ENCODE data around the gene CMPK1.

Gene CMPK1

GRCh38 chr1:47403321-47403910 is 69.8 kb downstream of the CMPK1 start:
- Histone ChIP-seq H3K36me3 (ENCODE audit: control insufficient read depth in 2 of 2, insufficient read depth in 2 of 2, low read length in 2 of 2) (no peaks in the 10 kb centered on the region), H3K4me3 (ENCODE audit: low read length in 2 of 2) (no peak overlapping the region), H3K4me1 (ENCODE audit: control insufficient read depth in 2 of 2, insufficient read depth in 2 of 2, low read length in 2 of 2) (no peaks in the 10 kb centered on the region), H3K27ac (ENCODE audit: low read depth in 2 of 2, low read length in 2 of 2) (no peak overlapping the region), H3K9me3 (ENCODE audit: control insufficient read depth in 2 of 2, low read length in 2 of 2) (no peaks in the 10 kb centered on the region), H3K9ac (ENCODE audit: low read depth in 1 of 2, low read length in 2 of 2) (no peak overlapping the region), H3K27me3 (ENCODE audit: control insufficient read depth in 2 of 2, insufficient read depth in 2 of 2, low read length in 2 of 2) (no peaks in the 10 kb centered on the region)

DNA sequence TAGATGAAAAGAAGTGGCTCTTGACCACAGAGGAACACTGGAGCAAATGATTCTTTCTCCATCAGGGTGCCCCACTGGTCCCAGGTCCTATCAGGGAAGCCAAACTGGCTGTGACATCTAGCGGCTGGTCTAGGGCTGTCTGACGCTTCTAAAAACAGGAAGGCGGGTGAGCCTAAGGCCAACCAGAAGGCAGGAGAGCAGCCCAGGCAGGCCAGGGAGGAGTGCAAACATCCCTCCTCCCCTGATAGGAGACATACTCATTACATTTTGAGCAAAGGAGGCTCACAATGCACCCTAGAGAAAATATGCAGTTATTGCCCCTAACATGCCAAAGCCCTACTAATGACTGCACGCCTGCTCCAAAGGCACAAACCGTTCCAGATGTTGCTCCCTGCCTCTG is 72.1 kb downstream of the CMPK1 start:
- H3K9ac ChIP-seq (ENCODE audit: low read depth in 1 of 2, low read length in 2 of 2), result no peak overlapping the region
- no peak overlapping the region for H3K4me3 ChIP-seq (ENCODE audit: low read length in 2 of 2)
- H3K4me1 ChIP-seq (ENCODE audit: control insufficient read depth in 2 of 2, insufficient read depth in 2 of 2, low read length in 2 of 2), result no peaks in the 10 kb centered on the region
- H3K27ac ChIP-seq (ENCODE audit: low read depth in 2 of 2, low read length in 2 of 2), result no peak overlapping the region
- no peaks in the 10 kb centered on the region for H3K36me3 ChIP-seq (ENCODE audit: control insufficient read depth in 2 of 2, insufficient read depth in 2 of 2, low read length in 2 of 2)
- no peaks in the 10 kb centered on the region for H3K27me3 ChIP-seq (ENCODE audit: control insufficient read depth in 2 of 2, insufficient read depth in 2 of 2, low read length in 2 of 2)
- no peaks in the 10 kb centered on the region for H3K9me3 ChIP-seq (ENCODE audit: control insufficient read depth in 2 of 2, low read length in 2 of 2)

DNA sequence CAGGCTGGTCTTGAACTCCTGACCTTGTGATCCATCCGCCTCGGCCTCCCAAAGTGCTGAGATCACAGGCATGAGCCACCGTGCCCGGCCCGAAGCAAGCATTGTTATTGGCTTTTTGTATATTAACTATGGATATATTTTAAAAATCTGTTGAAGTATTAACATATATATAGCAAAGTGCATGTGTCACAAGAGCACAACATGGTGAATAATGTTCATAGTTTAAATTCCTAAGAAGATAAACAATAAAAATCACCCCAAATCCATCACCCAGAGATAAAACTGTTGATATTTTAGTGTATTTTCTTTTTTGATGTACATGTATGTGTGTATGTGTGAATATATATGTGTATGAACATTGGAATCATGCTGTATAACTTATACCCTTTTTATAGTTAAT is 73.4 kb downstream of the CMPK1 start:
- no peaks in the 10 kb centered on the region for H3K27me3 ChIP-seq (ENCODE audit: control insufficient read depth in 2 of 2, insufficient read depth in 2 of 2, low read length in 2 of 2)
- H3K9me3 ChIP-seq (ENCODE audit: control insufficient read depth in 2 of 2, low read length in 2 of 2), result no peaks in the 10 kb centered on the region
- no peak overlapping the region for H3K9ac ChIP-seq (ENCODE audit: low read depth in 1 of 2, low read length in 2 of 2)
- H3K4me1 ChIP-seq (ENCODE audit: control insufficient read depth in 2 of 2, insufficient read depth in 2 of 2, low read length in 2 of 2), result no peaks in the 10 kb centered on the region
- no peaks in the 10 kb centered on the region for H3K36me3 ChIP-seq (ENCODE audit: control insufficient read depth in 2 of 2, insufficient read depth in 2 of 2, low read length in 2 of 2)
- H3K4me3 ChIP-seq (ENCODE audit: low read length in 2 of 2), result no peak overlapping the region
- no peak overlapping the region for H3K27ac ChIP-seq (ENCODE audit: low read depth in 2 of 2, low read length in 2 of 2)

GRCh38 chr1:47407481-47407880 is 73.9 kb downstream of the CMPK1 start:
- H3K4me1 ChIP-seq (ENCODE audit: control insufficient read depth in 2 of 2, insufficient read depth in 2 of 2, low read length in 2 of 2), result no peaks in the 10 kb centered on the region
- H3K4me3 ChIP-seq (ENCODE audit: low read length in 2 of 2), result no peak overlapping the region
- no peaks in the 10 kb centered on the region for H3K27me3 ChIP-seq (ENCODE audit: control insufficient read depth in 2 of 2, insufficient read depth in 2 of 2, low read length in 2 of 2)
- H3K27ac ChIP-seq (ENCODE audit: low read depth in 2 of 2, low read length in 2 of 2), result no peak overlapping the region
- no peaks in the 10 kb centered on the region for H3K36me3 ChIP-seq (ENCODE audit: control insufficient read depth in 2 of 2, insufficient read depth in 2 of 2, low read length in 2 of 2)
- no peak overlapping the region for H3K9ac ChIP-seq (ENCODE audit: low read depth in 1 of 2, low read length in 2 of 2)
- H3K9me3 ChIP-seq (ENCODE audit: control insufficient read depth in 2 of 2, low read length in 2 of 2), result no peaks in the 10 kb centered on the region

DNA sequence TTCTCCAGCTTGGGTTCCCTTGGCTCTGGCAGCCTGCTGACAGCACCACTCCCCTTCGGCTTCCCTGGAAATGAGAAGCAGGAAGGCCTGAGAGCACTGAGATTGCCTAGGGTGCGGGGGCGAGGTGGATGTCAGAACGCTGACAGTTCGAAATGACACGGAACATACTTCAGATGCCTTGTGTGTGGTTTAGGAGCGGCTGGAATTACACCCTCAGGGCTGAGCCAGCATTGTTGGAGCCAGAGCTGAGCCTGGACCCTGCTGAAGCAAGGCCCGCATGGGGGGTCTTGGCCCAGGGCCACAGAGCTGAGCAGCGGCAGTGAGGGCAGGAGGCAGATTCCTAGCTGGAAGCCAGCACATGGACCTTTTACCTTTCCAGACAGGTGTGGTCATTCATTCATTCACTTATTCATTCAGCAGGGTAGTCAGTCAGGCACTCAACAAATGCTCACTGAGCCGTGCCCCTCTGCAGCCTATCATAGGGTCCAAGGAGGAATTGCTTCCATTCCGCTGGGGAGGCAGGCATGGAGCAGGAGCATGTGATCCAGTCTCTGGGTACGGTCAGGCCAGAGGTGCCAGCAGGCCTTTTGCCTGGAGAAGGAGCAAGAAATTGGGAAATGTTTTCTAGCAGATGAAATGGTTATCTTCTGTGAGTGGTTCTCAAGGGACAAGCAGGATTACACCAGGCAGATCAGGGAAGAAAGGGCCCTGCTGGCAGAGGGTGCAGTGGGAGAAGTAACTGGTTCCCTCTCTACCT is 75.9 kb downstream of the CMPK1 start:
- Histone ChIP-seq H3K9ac (ENCODE audit: low read depth in 1 of 2, low read length in 2 of 2) (no peak overlapping the region), H3K27ac (ENCODE audit: low read depth in 2 of 2, low read length in 2 of 2) (no peak overlapping the region), H3K27me3 (ENCODE audit: control insufficient read depth in 2 of 2, insufficient read depth in 2 of 2, low read length in 2 of 2) (no peaks in the 10 kb centered on the region), H3K9me3 (ENCODE audit: control insufficient read depth in 2 of 2, low read length in 2 of 2) (no peaks in the 10 kb centered on the region), H3K4me1 (ENCODE audit: control insufficient read depth in 2 of 2, insufficient read depth in 2 of 2, low read length in 2 of 2) (no peaks in the 10 kb centered on the region), H3K36me3 (ENCODE audit: control insufficient read depth in 2 of 2, insufficient read depth in 2 of 2, low read length in 2 of 2) (no peaks in the 10 kb centered on the region), H3K4me3 (ENCODE audit: low read length in 2 of 2) (no peak overlapping the region)

DNA sequence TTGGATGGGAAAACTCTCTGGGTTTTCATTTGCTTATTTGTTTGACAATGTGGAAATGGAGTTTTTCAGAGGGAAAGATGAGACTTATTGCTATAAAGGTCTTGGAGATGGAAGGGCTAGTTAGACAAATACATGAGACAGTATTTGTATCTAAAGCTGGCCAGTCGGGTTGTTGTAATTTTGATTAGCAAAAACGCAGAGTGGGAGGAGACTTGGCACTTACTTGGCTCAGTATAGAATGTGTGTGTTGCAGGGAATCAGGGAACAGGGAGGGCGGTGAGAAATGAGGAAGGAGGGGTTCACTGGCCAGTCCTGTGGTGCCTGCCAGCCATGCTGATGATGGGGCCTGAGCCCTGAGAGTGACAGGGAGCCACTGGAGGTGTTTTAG is 76.5 kb downstream of the CMPK1 start:
- Histone ChIP-seq H3K36me3 (ENCODE audit: control insufficient read depth in 2 of 2, insufficient read depth in 2 of 2, low read length in 2 of 2) (no peaks in the 10 kb centered on the region), H3K9ac (ENCODE audit: low read depth in 1 of 2, low read length in 2 of 2) (no peak overlapping the region), H3K4me3 (ENCODE audit: low read length in 2 of 2) (no peak overlapping the region), H3K4me1 (ENCODE audit: control insufficient read depth in 2 of 2, insufficient read depth in 2 of 2, low read length in 2 of 2) (no peaks in the 10 kb centered on the region), H3K27me3 (ENCODE audit: control insufficient read depth in 2 of 2, insufficient read depth in 2 of 2, low read length in 2 of 2) (no peaks in the 10 kb centered on the region), H3K9me3 (ENCODE audit: control insufficient read depth in 2 of 2, low read length in 2 of 2) (no peaks in the 10 kb centered on the region), H3K27ac (ENCODE audit: low read depth in 2 of 2, low read length in 2 of 2) (no peak overlapping the region)

DNA sequence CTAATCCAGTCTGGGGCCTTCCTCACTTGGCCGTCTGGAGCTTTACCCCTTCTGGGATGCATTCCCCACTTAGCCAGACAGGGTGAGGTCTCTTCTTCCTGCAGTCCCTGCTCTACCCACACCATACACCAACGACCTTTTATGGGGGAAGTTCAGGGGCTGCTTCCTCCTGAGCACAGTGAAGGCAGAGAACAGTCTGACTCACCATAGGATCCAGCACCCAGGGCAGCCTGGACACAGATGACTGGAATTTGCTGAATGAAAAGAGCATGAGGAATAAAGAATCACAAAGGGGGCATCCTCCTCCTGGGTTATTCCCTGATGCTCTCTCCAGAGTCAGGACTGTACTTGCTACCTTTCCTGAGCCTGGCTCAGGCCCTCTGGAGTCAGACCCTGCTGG is 77.8 kb downstream of the CMPK1 start:
- Histone ChIP-seq H3K36me3 (ENCODE audit: control insufficient read depth in 2 of 2, insufficient read depth in 2 of 2, low read length in 2 of 2) (no peaks in the 10 kb centered on the region), H3K9me3 (ENCODE audit: control insufficient read depth in 2 of 2, low read length in 2 of 2) (no peaks in the 10 kb centered on the region), H3K9ac (ENCODE audit: low read depth in 1 of 2, low read length in 2 of 2) (no peak overlapping the region), H3K27ac (ENCODE audit: low read depth in 2 of 2, low read length in 2 of 2) (no peak overlapping the region), H3K27me3 (ENCODE audit: control insufficient read depth in 2 of 2, insufficient read depth in 2 of 2, low read length in 2 of 2) (no peaks in the 10 kb centered on the region), H3K4me3 (ENCODE audit: low read length in 2 of 2) (no peak overlapping the region), H3K4me1 (ENCODE audit: control insufficient read depth in 2 of 2, insufficient read depth in 2 of 2, low read length in 2 of 2) (no peaks in the 10 kb centered on the region)

GRCh38 chr1:47412437-47412836 is 78.8 kb downstream of the CMPK1 start:
- Histone ChIP-seq H3K9ac (ENCODE audit: low read depth in 1 of 2, low read length in 2 of 2) (no peak overlapping the region), H3K36me3 (ENCODE audit: control insufficient read depth in 2 of 2, insufficient read depth in 2 of 2, low read length in 2 of 2) (no peaks in the 10 kb centered on the region), H3K4me1 (ENCODE audit: control insufficient read depth in 2 of 2, insufficient read depth in 2 of 2, low read length in 2 of 2) (no peaks in the 10 kb centered on the region), H3K27me3 (ENCODE audit: control insufficient read depth in 2 of 2, insufficient read depth in 2 of 2, low read length in 2 of 2) (peaks cover 0 to 3% of the 10 kb centered on the region in 2 donors), H3K4me3 (ENCODE audit: low read length in 2 of 2) (no peak overlapping the region), H3K9me3 (ENCODE audit: control insufficient read depth in 2 of 2, low read length in 2 of 2) (no peaks in the 10 kb centered on the region), H3K27ac (ENCODE audit: low read depth in 2 of 2, low read length in 2 of 2) (no peak overlapping the region)

DNA sequence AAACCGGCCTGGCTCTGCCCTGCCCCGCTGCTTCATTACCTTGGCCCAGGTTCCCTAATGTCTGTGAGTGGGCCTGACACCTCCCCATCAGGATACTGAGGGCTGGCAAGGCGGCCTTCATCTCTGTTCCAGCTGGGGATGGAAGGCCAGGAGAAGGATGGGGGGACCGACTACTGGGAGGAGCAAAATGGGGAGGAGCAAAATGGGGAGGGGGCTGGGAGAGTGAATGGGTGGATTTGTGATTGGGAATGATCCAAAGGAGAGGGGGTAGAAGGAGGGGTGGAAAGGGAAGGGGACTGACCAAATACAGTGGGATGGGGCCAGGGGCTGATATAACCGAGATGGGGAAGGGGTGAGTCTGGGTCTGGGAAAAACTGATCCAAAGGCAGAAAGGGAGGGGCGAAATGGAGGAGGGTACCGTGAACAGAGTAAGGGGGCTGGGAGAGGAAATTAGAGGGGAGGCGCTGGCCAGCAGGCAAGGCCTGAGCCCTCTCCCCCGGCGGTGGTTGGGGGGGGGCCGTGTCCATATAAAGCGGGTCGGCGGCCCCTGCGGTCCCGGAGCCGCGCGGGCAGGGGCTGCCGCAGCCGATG is 82.2 kb downstream of the CMPK1 start, which contains the start of gene FOXE3:
TSS of gene FOXE3 (plus strand) at position 558 of the 591 bp plus-strand sequence. CDS start at position 589, 31 bp downstream.
- Histone ChIP-seq H3K27ac (ENCODE audit: low read depth in 2 of 2, low read length in 2 of 2) (no peak within 1 kb of the TSS), H3K36me3 (ENCODE audit: control insufficient read depth in 2 of 2, insufficient read depth in 2 of 2, low read length in 2 of 2) (no peaks in the 10 kb centered on the region), H3K4me1 (ENCODE audit: control insufficient read depth in 2 of 2, insufficient read depth in 2 of 2, low read length in 2 of 2) (no peaks in the 10 kb centered on the region), H3K9ac (ENCODE audit: low read depth in 1 of 2, low read length in 2 of 2) (no peak within 1 kb of the TSS), H3K27me3 (ENCODE audit: control insufficient read depth in 2 of 2, insufficient read depth in 2 of 2, low read length in 2 of 2) (peaks cover 0 to 4% of the 10 kb centered on the region in 2 donors), H3K9me3 (ENCODE audit: control insufficient read depth in 2 of 2, low read length in 2 of 2) (no peaks in the 10 kb centered on the region), H3K4me3 (ENCODE audit: low read length in 2 of 2) (peak within 1 kb of the TSS; percentile 31 to 33)

GRCh38 chr1:47416319-47417169 is 83.0 kb downstream of the CMPK1 start:
- Histone ChIP-seq H3K9me3 (ENCODE audit: control insufficient read depth in 2 of 2, low read length in 2 of 2) (no peaks in the 10 kb centered on the region), H3K4me1 (ENCODE audit: control insufficient read depth in 2 of 2, insufficient read depth in 2 of 2, low read length in 2 of 2) (no peaks in the 10 kb centered on the region), H3K36me3 (ENCODE audit: control insufficient read depth in 2 of 2, insufficient read depth in 2 of 2, low read length in 2 of 2) (no peaks in the 10 kb centered on the region), H3K4me3 (ENCODE audit: low read length in 2 of 2) (peak overlapping the region; percentile 31 to 33), H3K9ac (ENCODE audit: low read depth in 1 of 2, low read length in 2 of 2) (no peak overlapping the region), H3K27ac (ENCODE audit: low read depth in 2 of 2, low read length in 2 of 2) (no peak overlapping the region), H3K27me3 (ENCODE audit: control insufficient read depth in 2 of 2, insufficient read depth in 2 of 2, low read length in 2 of 2) (peaks cover 0 to 4% of the 10 kb centered on the region in 2 donors)
